ENCODE results near the gene ASCC3.

DNA sequence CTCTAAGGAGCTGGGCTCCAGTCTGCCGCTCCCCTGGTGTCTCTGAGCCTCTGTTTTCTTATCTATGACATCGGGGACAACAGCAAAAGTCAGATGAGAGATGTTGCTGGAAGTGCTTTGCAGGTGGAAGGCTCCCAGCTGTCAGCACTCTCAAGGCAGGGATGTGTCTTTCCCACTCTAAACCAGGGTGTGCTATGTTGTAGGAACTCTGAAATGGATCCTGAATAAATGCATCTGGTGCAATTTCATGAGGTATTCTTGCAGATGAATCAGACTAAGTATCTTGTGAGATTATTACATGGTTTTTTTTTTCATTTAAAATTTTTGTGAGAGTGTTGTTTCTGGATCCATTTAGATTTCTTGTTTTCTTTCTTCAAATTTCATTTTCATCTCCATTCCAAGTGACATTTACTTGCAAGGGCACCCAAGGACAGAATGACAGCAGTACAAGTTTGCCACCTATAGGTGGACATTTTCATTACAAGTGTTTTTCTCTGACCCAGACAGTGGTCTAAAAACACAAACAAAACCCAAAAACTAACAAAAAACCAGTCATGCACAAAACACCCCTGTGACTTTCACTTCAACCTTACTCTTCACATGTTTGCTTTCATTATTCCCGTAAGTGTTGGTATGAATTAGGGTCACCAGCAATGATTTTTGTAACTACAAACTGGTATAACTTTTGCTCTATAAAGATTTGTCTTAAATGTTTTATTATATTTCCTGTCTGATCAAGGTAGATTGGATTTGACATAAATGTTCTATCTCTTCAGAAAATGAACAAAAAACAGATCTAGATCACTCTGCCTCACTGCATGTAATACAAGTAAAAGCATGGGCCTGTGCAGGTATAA lies 401.7 kb downstream of the ASCC3 start:
- TF ChIP-seq, protein P1, sequence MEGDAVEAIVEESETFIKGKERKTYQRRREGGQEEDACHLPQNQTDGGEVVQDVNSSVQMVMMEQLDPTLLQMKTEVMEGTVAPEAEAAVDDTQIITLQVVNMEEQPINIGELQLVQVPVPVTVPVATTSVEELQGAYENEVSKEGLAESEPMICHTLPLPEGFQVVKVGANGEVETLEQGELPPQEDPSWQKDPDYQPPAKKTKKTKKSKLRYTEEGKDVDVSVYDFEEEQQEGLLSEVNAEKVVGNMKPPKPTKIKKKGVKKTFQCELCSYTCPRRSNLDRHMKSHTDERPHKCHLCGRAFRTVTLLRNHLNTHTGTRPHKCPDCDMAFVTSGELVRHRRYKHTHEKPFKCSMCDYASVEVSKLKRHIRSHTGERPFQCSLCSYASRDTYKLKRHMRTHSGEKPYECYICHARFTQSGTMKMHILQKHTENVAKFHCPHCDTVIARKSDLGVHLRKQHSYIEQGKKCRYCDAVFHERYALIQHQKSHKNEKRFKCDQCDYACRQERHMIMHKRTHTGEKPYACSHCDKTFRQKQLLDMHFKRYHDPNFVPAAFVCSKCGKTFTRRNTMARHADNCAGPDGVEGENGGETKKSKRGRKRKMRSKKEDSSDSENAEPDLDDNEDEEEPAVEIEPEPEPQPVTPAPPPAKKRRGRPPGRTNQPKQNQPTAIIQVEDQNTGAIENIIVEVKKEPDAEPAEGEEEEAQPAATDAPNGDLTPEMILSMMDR (IDR thresholded peaks at IDR 0.05): peak; percentile 59 to 83 (median 73)
- no peak for TF ChIP-seq POLR2A (IDR thresholded peaks at IDR 0.05)

Data from adrenal gland (tissue), 5 donors.